Measurements from ENCODE around the gene HBG2.
"Not testable (repeated sequence)": the region's sequence is repeated elsewhere in the genome, so short reads cannot be mapped to it uniquely, and the experiment has no call there.

The HBG2 gene

GRCh38 chr11:5280582-5281102 is 26.1 kb upstream of the HBG2 start:
- DNase-seq: no peak

GRCh38 chr11:5279471-5280090 is 25.0 kb upstream of the HBG2 start:
- DNase-seq: no peak

GRCh38 chr11:5277807-5278382 is 23.3 kb upstream of the HBG2 start:
- DNase-seq: no peak

- no peak for DNase-seq
Observed at GRCh38 chr11:5276697-5277096, 22.1 kb upstream of the HBG2 start.

- DNase-seq: no peak
Observed at GRCh38 chr11:5275369-5276110, 21.0 kb upstream of the HBG2 start.

- no peak for DNase-seq
Observed at GRCh38 chr11:5274395-5274794, 19.8 kb upstream of the HBG2 start.

GRCh38 chr11:5272395-5273017 is 17.9 kb upstream of the HBG2 start:
- DNase-seq: no peak

GRCh38 chr11:5269715-5270147 is 15.2 kb upstream of the HBG2 start, which contains the start of gene HBE1:
HBE1 (minus strand) TSS chr11:5269945; CDS start chr11:5269890, 55 bp downstream.
- no peak for DNase-seq

GRCh38 chr11:5267033-5267563 is 12.5 kb upstream of the HBG2 start:
- DNase-seq: no peak

GRCh38 chr11:5266609-5267008 is 12.0 kb upstream of the HBG2 start:
- no peak for DNase-seq

GRCh38 chr11:5265832-5266231 is 11.3 kb upstream of the HBG2 start:
- DNase-seq: no peak

GRCh38 chr11:5258543-5259262 is 4.1 kb upstream of the HBG2 start:
- DNase-seq: no peak

GRCh38 chr11:5257296-5257695 is 2.7 kb upstream of the HBG2 start:
- no peak for DNase-seq

GRCh38 chr11:5254023-5254422 is 558 bp downstream of the HBG2 start:
- DNase-seq: not testable (repeated sequence)

- not testable (repeated sequence) for DNase-seq
Observed at GRCh38 chr11:5253440-5253839, 1.1 kb downstream of the HBG2 start.

GRCh38 chr11:5252919-5253265 is 1.7 kb downstream of the HBG2 start:
- no peak for DNase-seq

GRCh38 chr11:5252192-5252918 is 2.2 kb downstream of the HBG2 start:
- no peak for DNase-seq

GRCh38 chr11:5251746-5252145 is 2.8 kb downstream of the HBG2 start:
- DNase-seq: no peak

- DNase-seq: no peak
Observed at GRCh38 chr11:5250543-5251204, 3.9 kb downstream of the HBG2 start.

- DNase-seq: not testable (repeated sequence)
Observed at GRCh38 chr11:5249807-5250396, 4.7 kb downstream of the HBG2 start, which contains the start of gene HBG1. HBG1 (minus strand) TSS chr11:5249857; CDS start chr11:5249804, 53 bp downstream.

GRCh38 chr11:5248498-5248897 is 6.1 kb downstream of the HBG2 start:
- not testable (repeated sequence) for DNase-seq

Data from CD4-positive, alpha-beta T cell treated with Interleukin-17A for 1 hour (primary cell).